CD14-positive monocyte (primary cell): ENCODE data around the gene TGFA. TPM values are rescaled to one million over a fixed set of nuclear protein-coding genes. Genes with fewer than 3 reads are reported as not detected.

Experiments
- DNase-seq, 3 donors: peaks; one replicate each; pipeline ENCODE4 v3.0.0-alpha.2; 2011 to 2022
- H2AFZ ChIP-seq: 2 replicates; pipeline ENCODE4 v1.6.0; 2012; ENCODE audit warnings: mild to moderate bottlenecking, low read depth, low read length, inconsistent platforms; ENCODE audit not compliant: insufficient read depth, poor library complexity, severe bottlenecking
- H3K27ac ChIP-seq, 2 donors: 1 replicate in 1 of 2; 2 replicates in 1 of 2; pipeline ENCODE4 v1.5.1; 2012 to 2013; ENCODE audit warnings: low read length in 2 of 2, control low read depth in 1 of 2, inconsistent platforms in 1 of 2, low read depth in 1 of 2, mild to moderate bottlenecking in 1 of 2
- H3K27me3 ChIP-seq, 2 donors: one replicate each; pipeline versions ENCODE4 v1.6.0 to v1.6.1; 2011 to 2013; ENCODE audit warnings: low read length in 2 of 2; ENCODE audit not compliant: control insufficient read depth in 2 of 2, insufficient read depth in 2 of 2
- H3K36me3 ChIP-seq, 2 donors: replicated peaks in 1 of 2; 1 replicate in 1 of 2; 2 replicates in 1 of 2; pipeline versions ENCODE4 v1.5.1 to v1.6.1; 2012 to 2013; ENCODE audit warnings: low read length in 2 of 2, control low read depth in 1 of 2, inconsistent platforms in 1 of 2, mild to moderate bottlenecking in 1 of 2; ENCODE audit not compliant: insufficient read depth in 2 of 2, control insufficient read depth in 1 of 2
- H3K4me1 ChIP-seq, 2 donors: 1 replicate in 1 of 2; 2 replicates in 1 of 2; pipeline versions ENCODE4 v1.5.1 to v1.6.1; 2012 to 2013; ENCODE audit warnings: low read length in 2 of 2, control low read depth in 1 of 2, inconsistent platforms in 1 of 2, mild to moderate bottlenecking in 1 of 2, moderate library complexity in 1 of 2; ENCODE audit not compliant: insufficient read depth in 2 of 2, control insufficient read depth in 1 of 2
- H3K4me2 ChIP-seq: replicated peaks from 2 replicates; pipeline ENCODE3; 2012; ENCODE audit warnings: low read length, moderate library complexity, mild to moderate bottlenecking; ENCODE audit not compliant: poor library complexity, severe bottlenecking; ENCODE audit errors: extremely low read depth
- H3K4me3 ChIP-seq, 3 experiments: fragments of 200-600 bp in 1 of 3; sonication (generic) in 1 of 3; replicated peaks in 1 of 3; 1 replicate in 2 of 3; 2 replicates in 1 of 3; pipeline ENCODE4 v1.5.1; 2011 to 2013; ENCODE audit warnings: low read length in 3 of 3, mild to moderate bottlenecking in 3 of 3, control low read depth in 2 of 3, low read depth in 2 of 3, inconsistent platforms in 1 of 3, moderate library complexity in 1 of 3
- H3K79me2 ChIP-seq: 2 replicates; pipeline ENCODE4 v1.6.0; 2012; ENCODE audit warnings: mild to moderate bottlenecking, control low read depth, inconsistent platforms, low read length, moderate library complexity; ENCODE audit not compliant: insufficient read depth
- H3K9ac ChIP-seq: 2 replicates; pipeline ENCODE4 v1.6.0; 2017; ENCODE audit warnings: low read length, mild to moderate bottlenecking; ENCODE audit not compliant: insufficient read depth, poor library complexity, severe bottlenecking
- H3K9me3 ChIP-seq, 2 donors: replicated peaks in 1 of 2; 1 replicate in 1 of 2; 2 replicates in 1 of 2; pipeline versions ENCODE4 v1.5.1 to v1.6.1; 2012 to 2013; ENCODE audit warnings: low read length in 2 of 2, control low read depth in 1 of 2; ENCODE audit not compliant: control insufficient read depth in 1 of 2, insufficient read depth in 1 of 2
- H4K20me1 ChIP-seq: 2 replicates; pipeline ENCODE4 v1.6.0; 2012; ENCODE audit warnings: mild to moderate bottlenecking, low read length, control low read depth, moderate library complexity; ENCODE audit not compliant: insufficient read depth
- H3K27ac Mint-ChIP-seq, 7 donors: one replicate each; pipeline ENCODE4 v1.8.0; 2020; ENCODE audit warnings: mild to moderate bottlenecking in 7 of 7, mixed read lengths in 7 of 7, moderate library complexity in 6 of 7, inconsistent platforms in 2 of 7
- H3K27me3 Mint-ChIP-seq, 3 donors: one replicate each; pipeline ENCODE4 v1.8.0; 2021 to 2022; ENCODE audit warnings: low read depth in 3 of 3, mild to moderate bottlenecking in 3 of 3, mixed read lengths in 3 of 3, moderate library complexity in 3 of 3, inconsistent platforms in 1 of 3
- H3K36me3 Mint-ChIP-seq, 2 donors: one replicate each; pipeline ENCODE4 v1.8.0; 2020; ENCODE audit warnings: mixed read lengths in 2 of 2, inconsistent platforms in 1 of 2, mild to moderate bottlenecking in 1 of 2
- H3K4me1 Mint-ChIP-seq: one replicate; pipeline ENCODE4 v1.8.0; 2020; ENCODE audit warnings: mild to moderate bottlenecking, mixed read lengths
- H3K4me3 Mint-ChIP-seq, 2 donors: one replicate each; pipeline ENCODE4 v1.8.0; 2020; ENCODE audit warnings: mild to moderate bottlenecking in 2 of 2, mixed read lengths in 2 of 2, moderate library complexity in 1 of 2
- H3K9me3 Mint-ChIP-seq, 7 donors: one replicate each; pipeline ENCODE4 v1.8.0; 2020 to 2022; ENCODE audit warnings: mixed read lengths in 7 of 7, mild to moderate bottlenecking in 6 of 7, moderate library complexity in 6 of 7, inconsistent platforms in 2 of 7
- CTCF ChIP-seq: fragments of 200-600 bp; IDR thresholded peaks from one replicate; pipeline ENCODE4 v1.8.0; 2022; ENCODE audit warnings: antibody characterized with exemption, mild to moderate bottlenecking
- WGBS: methylation state at CpG from one replicate; pipeline ENCODE4 v1.1.5; 2013; ENCODE audit warnings: missing lambda C conversion rate; ENCODE audit not compliant: insufficient coverage; 5-methylcytosine and 5-hydroxymethylcytosine counted together
- intact Hi-C, 2 donors: fragments of 100-400 bp; cut with micrococcal nuclease; formaldehyde crosslinking; loops; one replicate each; pipeline versions ENCODE4 v1.15.0 to v1.15.1; 2023
- polyA plus RNA-seq, 3 donors: library from polyadenylated mRNA; depleted of rRNA in 1 of 3; unstranded in 2 of 3; stranded (reverse) in 1 of 3; fragments of 300-500 nt in 2 of 3; fragments of >200 nt in 1 of 3; fragmentation: Illumina TruSeq in 2 of 3; gene quantifications; 1 replicate in 2 of 3; 2 replicates in 1 of 3; pipeline ENCODE4 v1.2.3, GENCODE V29; 2012 to 2021

The TGFA gene
- polyA plus RNA-seq, 3 donors, result 1.7 to 2.5 (median 1.7) TPM

- H3K36me3 Mint-ChIP-seq, result no peaks in the 10 kb centered on the region
- H3K79me2 ChIP-seq, result no peaks in the 10 kb centered on the region
- 100% methylated on average over 2 of the region's 2 CpGs for WGBS
- H3K27ac Mint-ChIP-seq, result peak overlapping the region; percentile 55 to 94 (median 83)
- peak overlapping the region in 1 of 2 donors; percentile 68 for H3K4me3 Mint-ChIP-seq
- intact Hi-C loops, result no loop called here
- H3K27me3 ChIP-seq, result no peaks in the 10 kb centered on the region
- H2AFZ ChIP-seq, result no peak overlapping the region
- H3K4me3 ChIP-seq, result peak overlapping the region in 1 of 3 experiments; percentile 24
- no peaks in the 10 kb centered on the region for H3K36me3 ChIP-seq
- H3K4me2 ChIP-seq, result peak overlapping the region; percentile 14
- no peaks in the 10 kb centered on the region for H3K9me3 ChIP-seq
- H3K4me1 ChIP-seq, result peaks cover 52 to 62% of the 10 kb centered on the region in 2 donors
- H3K4me1 Mint-ChIP-seq, result peaks cover 51% of the 10 kb centered on the region
- no peaks in the 10 kb centered on the region for H4K20me1 ChIP-seq
- TF ChIP-seq CTCF, result no peak
- H3K27me3 Mint-ChIP-seq, result peaks cover 0 to 7% (median 0%) of the 10 kb centered on the region in 3 donors
- no peak overlapping the region for H3K9ac ChIP-seq
- DNase-seq, result peak; percentile 43 to 61 (median 57)
- H3K9me3 Mint-ChIP-seq, result peaks cover 0 to 4% (median 0%) of the 10 kb centered on the region in 7 donors
- peak overlapping the region; percentile 5 to 49 for H3K27ac ChIP-seq
Measured at GRCh38 chr2:70529610-70530009, 24.0 kb downstream of the TGFA start.

- 100% methylated on average over 2 of the region's 3 CpGs for WGBS
Measured at GRCh38 chr2:70528929-70529328, 24.7 kb downstream of the TGFA start.

More at GRCh38 chr2:70528929-70529328, 24.7 kb downstream of the TGFA start:
- Mint-ChIP-seq H3K4me1 (peaks cover 58% of the 10 kb centered on the region), H3K4me3 (no peak overlapping the region), H3K27ac (peak overlapping the region in 4 of 7 donors; percentile 80 to 94 (median 84)), H3K36me3 (peaks cover 0 to 2% of the 10 kb centered on the region in 2 donors), H3K9me3 (peaks cover 0 to 4% (median 0%) of the 10 kb centered on the region in 7 donors), H3K27me3 (peaks cover 0 to 7% (median 0%) of the 10 kb centered on the region in 3 donors)
- no peaks in the 10 kb centered on the region for H3K36me3 ChIP-seq
- no peak overlapping the region for H3K27ac ChIP-seq
- intact Hi-C loops, result no loop called here
- no peaks in the 10 kb centered on the region for H3K27me3 ChIP-seq
- H3K9me3 ChIP-seq, result no peaks in the 10 kb centered on the region
- H2AFZ ChIP-seq, result no peak overlapping the region
- DNase-seq, result no peak
- H3K9ac ChIP-seq, result no peak overlapping the region
- H4K20me1 ChIP-seq, result no peaks in the 10 kb centered on the region
- no peak overlapping the region for H3K4me2 ChIP-seq
- no peak for TF ChIP-seq CTCF
- no peak overlapping the region for H3K4me3 ChIP-seq
- H3K4me1 ChIP-seq, result peaks cover 58 to 69% of the 10 kb centered on the region in 2 donors
- no peaks in the 10 kb centered on the region for H3K79me2 ChIP-seq
